ENCODE data around the gene CYSTM1.

CYSTM1 gene

GRCh38 chr5:140242099-140242498 is 67.1 kb downstream of the CYSTM1 start:
- DNase-seq (ENCODE audit: low read depth, low spot score): no peak
- in situ Hi-C loops (cut with HindIII; ENCODE audit: low sequenced_read_pairs): no loop called here
- TF ChIP-seq, protein P1, sequence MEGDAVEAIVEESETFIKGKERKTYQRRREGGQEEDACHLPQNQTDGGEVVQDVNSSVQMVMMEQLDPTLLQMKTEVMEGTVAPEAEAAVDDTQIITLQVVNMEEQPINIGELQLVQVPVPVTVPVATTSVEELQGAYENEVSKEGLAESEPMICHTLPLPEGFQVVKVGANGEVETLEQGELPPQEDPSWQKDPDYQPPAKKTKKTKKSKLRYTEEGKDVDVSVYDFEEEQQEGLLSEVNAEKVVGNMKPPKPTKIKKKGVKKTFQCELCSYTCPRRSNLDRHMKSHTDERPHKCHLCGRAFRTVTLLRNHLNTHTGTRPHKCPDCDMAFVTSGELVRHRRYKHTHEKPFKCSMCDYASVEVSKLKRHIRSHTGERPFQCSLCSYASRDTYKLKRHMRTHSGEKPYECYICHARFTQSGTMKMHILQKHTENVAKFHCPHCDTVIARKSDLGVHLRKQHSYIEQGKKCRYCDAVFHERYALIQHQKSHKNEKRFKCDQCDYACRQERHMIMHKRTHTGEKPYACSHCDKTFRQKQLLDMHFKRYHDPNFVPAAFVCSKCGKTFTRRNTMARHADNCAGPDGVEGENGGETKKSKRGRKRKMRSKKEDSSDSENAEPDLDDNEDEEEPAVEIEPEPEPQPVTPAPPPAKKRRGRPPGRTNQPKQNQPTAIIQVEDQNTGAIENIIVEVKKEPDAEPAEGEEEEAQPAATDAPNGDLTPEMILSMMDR (IDR thresholded peaks at IDR 0.05; ENCODE audit: low read depth, low read length): no peak
- no peak overlapping the region for H3K4me3 ChIP-seq (ENCODE audit: low read depth, low read length)

- no peak for DNase-seq (ENCODE audit: low read depth, low spot score)
- no peak overlapping the region for H3K4me3 ChIP-seq (ENCODE audit: low read depth, low read length)
- in situ Hi-C loops (cut with HindIII; ENCODE audit: low sequenced_read_pairs): no loop called here
- TF ChIP-seq, protein P1 (IDR thresholded peaks at IDR 0.05; ENCODE audit: low read depth, low read length): no peak
Observed at GRCh38 chr5:140242890-140243585, 68.0 kb downstream of the CYSTM1 start.

DNA sequence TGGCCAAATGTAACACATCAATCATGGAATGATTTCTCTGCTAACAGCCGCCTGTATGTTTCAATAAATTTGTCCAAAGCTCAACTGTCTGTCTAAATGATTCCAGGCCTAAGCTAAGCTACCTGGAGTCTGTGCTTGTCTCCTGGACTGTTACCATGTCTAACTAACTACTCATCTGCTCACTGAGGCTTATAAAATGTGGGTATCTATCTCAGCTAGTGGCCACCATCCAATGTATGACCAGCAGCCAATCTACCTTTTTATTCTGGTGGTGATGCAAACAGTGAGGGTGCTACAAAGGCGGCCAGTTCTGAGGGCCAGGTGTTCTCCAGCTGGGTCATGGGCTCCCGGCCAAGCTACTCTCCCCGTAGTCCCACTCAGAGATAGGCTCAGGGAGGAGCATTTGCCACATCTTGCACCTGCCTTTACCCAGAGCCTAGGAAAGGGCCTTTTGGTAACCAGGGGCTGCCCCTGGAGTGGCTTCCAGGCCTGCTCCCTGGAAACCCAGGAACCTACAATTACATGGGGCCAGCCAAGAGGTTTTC is 68.8 kb downstream of the CYSTM1 start:
- TF ChIP-seq, protein P1 (IDR thresholded peaks at IDR 0.05; ENCODE audit: low read depth, low read length): no peak
- in situ Hi-C loops (cut with HindIII; ENCODE audit: low sequenced_read_pairs): no loop called here
- no peak for DNase-seq (ENCODE audit: low read depth, low spot score)
- no peak overlapping the region for H3K4me3 ChIP-seq (ENCODE audit: low read depth, low read length)

DNA sequence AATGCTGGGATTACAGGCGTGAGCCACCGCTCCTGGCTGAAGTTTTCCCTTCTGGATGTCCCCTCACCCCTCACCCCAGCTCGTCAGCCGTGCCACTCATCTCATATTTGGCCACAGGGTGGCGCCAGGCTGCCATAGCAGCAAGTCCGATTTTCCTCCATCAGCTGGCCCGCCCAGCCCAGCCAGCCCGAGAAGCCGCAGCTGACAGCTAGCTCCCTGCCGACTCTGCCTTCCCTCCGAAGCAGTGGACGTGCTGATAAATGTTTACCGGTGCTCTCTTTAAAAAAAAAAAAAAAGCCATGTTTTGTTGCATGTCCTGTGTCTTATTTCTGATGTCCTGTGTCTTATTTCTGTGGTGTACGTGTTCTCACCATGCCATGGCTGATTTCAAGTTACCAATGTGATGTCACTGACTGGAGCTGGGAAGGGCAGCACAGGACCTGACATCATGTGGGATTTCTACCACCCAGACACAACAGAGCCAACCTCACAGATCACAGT is 69.6 kb downstream of the CYSTM1 start:
- no peak overlapping the region for H3K4me3 ChIP-seq (ENCODE audit: low read depth, low read length)
- TF ChIP-seq, protein P1 (IDR thresholded peaks at IDR 0.05; ENCODE audit: low read depth, low read length): peak; percentile 86
- DNase-seq (ENCODE audit: low read depth, low spot score): peak; percentile 93
- in situ Hi-C loops (cut with HindIII; ENCODE audit: low sequenced_read_pairs): no loop called here

DNA sequence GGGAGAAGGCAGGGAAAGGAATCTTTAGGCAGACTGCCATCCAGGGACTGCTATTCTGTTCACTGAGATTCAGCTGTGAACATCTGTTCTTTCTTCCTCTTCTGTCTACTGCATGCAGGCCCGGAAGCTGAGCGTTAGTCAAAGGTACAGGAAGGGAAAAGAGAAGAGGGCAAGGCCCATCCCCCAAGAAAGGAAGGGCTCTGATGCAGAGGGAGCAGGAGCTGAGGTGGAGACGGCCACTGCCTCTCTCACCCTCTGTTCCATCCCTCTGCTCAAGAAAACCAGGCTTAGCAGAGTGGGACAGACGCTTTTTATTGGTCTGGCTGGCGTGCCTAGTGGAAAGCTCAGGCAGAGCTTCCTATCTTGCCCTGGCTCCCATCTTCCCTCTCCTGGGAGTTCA is 70.4 kb downstream of the CYSTM1 start:
- in situ Hi-C loops (cut with HindIII; ENCODE audit: low sequenced_read_pairs): no loop called here
- DNase-seq (ENCODE audit: low read depth, low spot score): no peak
- TF ChIP-seq, protein P1 (IDR thresholded peaks at IDR 0.05; ENCODE audit: low read depth, low read length): no peak

GRCh38 chr5:140245926-140246325 is 70.9 kb downstream of the CYSTM1 start:
- in situ Hi-C loops (cut with HindIII; ENCODE audit: low sequenced_read_pairs): no loop called here
- TF ChIP-seq, protein P1 (IDR thresholded peaks at IDR 0.05; ENCODE audit: low read depth, low read length): no peak
- no peak overlapping the region for H3K4me3 ChIP-seq (ENCODE audit: low read depth, low read length)
- DNase-seq (ENCODE audit: low read depth, low spot score): no peak

More for the DNA sequence above, 70.4 kb downstream of the CYSTM1 start:
- H3K4me3 ChIP-seq (ENCODE audit: low read depth, low read length): no peak overlapping the region
